NCI-H1417 (cell line): Measurements from ENCODE around the gene PARD3.
A peak's percentile ranks its signal among the peaks of the same experiment; 100 is the strongest.
"Not testable (repeated sequence)": the region's sequence is repeated elsewhere in the genome, so short reads cannot be mapped to it uniquely, and the experiment has no call there.

ENCODE experiments used
- DNase-seq, 3 experiments: peaks; one replicate each; lab custom pipeline; 2025; lab: John Stamatoyannopoulos, UW

Gene PARD3

GRCh38 chr10:34742456-34742855 is 72.6 kb downstream of the PARD3 start:
- DNase-seq: no peak

- not testable (repeated sequence) for DNase-seq
Observed at GRCh38 chr10:34741087-34741486, 74.0 kb downstream of the PARD3 start.

- no peak for DNase-seq
Observed at GRCh38 chr10:34740321-34740720, 74.8 kb downstream of the PARD3 start.

- peak; percentile 55 to 90 (median 77) for DNase-seq
Observed at GRCh38 chr10:34739915-34740314, 75.2 kb downstream of the PARD3 start.

GRCh38 chr10:34737772-34738169 is 77.3 kb downstream of the PARD3 start:
- no peak for DNase-seq

- DNase-seq: peak in 1 of 3 experiments; percentile 33
Observed at GRCh38 chr10:34736976-34737771, 77.9 kb downstream of the PARD3 start.

- DNase-seq: no peak
Observed at GRCh38 chr10:34734918-34735317, 80.2 kb downstream of the PARD3 start.

GRCh38 chr10:34732926-34733325 is 82.2 kb downstream of the PARD3 start:
- DNase-seq: no peak

- DNase-seq: no peak
Observed at GRCh38 chr10:34731885-34732701, 83.0 kb downstream of the PARD3 start.

- DNase-seq: no peak
Observed at GRCh38 chr10:34731213-34731612, 83.9 kb downstream of the PARD3 start.

- no peak for DNase-seq
Observed at GRCh38 chr10:34730726-34731125, 84.4 kb downstream of the PARD3 start.

GRCh38 chr10:34729619-34730018 is 85.5 kb downstream of the PARD3 start:
- DNase-seq: peak in 1 of 3 experiments; percentile 23

GRCh38 chr10:34728361-34728760 is 86.7 kb downstream of the PARD3 start:
- no peak for DNase-seq

- peak in 1 of 3 experiments; percentile 23 for DNase-seq
Observed at GRCh38 chr10:34727595-34728033, 87.5 kb downstream of the PARD3 start.

- peak in 1 of 3 experiments; percentile 2 for DNase-seq
Observed at GRCh38 chr10:34726862-34727261, 88.2 kb downstream of the PARD3 start.

GRCh38 chr10:34723750-34724149 is 91.3 kb downstream of the PARD3 start:
- peak in 1 of 3 experiments; percentile 54 for DNase-seq

GRCh38 chr10:34722404-34722803 is 92.7 kb downstream of the PARD3 start:
- DNase-seq: peak in 1 of 3 experiments; percentile 2

GRCh38 chr10:34721208-34721840 is 93.8 kb downstream of the PARD3 start:
- DNase-seq: no peak

GRCh38 chr10:34719746-34720145 is 95.3 kb downstream of the PARD3 start:
- DNase-seq: no peak

- no peak for DNase-seq
Observed at GRCh38 chr10:34719328-34719727, 95.8 kb downstream of the PARD3 start.

GRCh38 chr10:34717429-34717828 is 97.7 kb downstream of the PARD3 start:
- no peak for DNase-seq

- no peak for DNase-seq
Observed at GRCh38 chr10:34716958-34717357, 98.1 kb downstream of the PARD3 start.
